ENCODE measurements around the gene CLASRP.

DNA sequence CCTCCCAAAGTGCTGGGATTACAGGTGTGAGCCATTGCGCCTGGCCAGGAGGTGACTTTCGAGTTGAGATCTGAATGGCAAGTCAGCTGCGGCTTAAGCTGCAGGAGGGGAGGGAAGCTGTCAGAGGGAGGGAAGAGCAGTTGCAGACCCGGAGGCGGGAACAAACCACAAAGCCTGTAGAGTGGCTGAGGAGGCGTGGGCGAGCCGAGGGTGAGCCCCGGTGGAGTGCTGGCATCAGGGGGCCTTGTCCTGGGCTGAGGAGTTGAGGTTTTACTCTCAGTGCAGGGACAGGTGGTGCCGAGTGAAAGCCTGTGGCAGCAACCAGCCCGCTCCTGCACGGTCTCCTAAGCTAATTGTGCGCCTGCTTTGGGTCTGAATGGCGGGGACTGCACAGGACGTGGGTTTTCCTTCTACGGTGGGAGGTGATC, 78.3 kb downstream of the CLASRP start:
- no peak for TF ChIP-seq CTCF (conservative IDR thresholded peaks at IDR 0.05; ENCODE audit: low read depth, low read length)
- TF ChIP-seq EZH2phosphoT487 (IDR thresholded peaks at IDR 0.05; ENCODE audit: borderline replicate concordance, low read length): no peak

All from PC-3 (cell line).